ENCODE measurements around the gene SLC46A1.

GRCh38 chr17:28449859-28450258, 43.8 kb upstream of the SLC46A1 start:
- no peak for TF ChIP-seq CTCF (IDR thresholded peaks at IDR 0.05)
- TF ChIP-seq POLR2A (IDR thresholded peaks at IDR 0.05), result no peak
